HUDEP-2 (cell line): ENCODE data around the gene MRPS31.
"Not testable (repeated sequence)": the region's sequence is repeated elsewhere in the genome, so short reads cannot be mapped to it uniquely, and the experiment has no call there.

ENCODE experiments used
- DNase-seq, 76 experiments: peaks; one replicate each; lab custom pipeline; 2025; ENCODE audit not compliant: unreplicated experiment in 76 of 76; lab: John Stamatoyannopoulos, UW

MRPS31 gene

DNA sequence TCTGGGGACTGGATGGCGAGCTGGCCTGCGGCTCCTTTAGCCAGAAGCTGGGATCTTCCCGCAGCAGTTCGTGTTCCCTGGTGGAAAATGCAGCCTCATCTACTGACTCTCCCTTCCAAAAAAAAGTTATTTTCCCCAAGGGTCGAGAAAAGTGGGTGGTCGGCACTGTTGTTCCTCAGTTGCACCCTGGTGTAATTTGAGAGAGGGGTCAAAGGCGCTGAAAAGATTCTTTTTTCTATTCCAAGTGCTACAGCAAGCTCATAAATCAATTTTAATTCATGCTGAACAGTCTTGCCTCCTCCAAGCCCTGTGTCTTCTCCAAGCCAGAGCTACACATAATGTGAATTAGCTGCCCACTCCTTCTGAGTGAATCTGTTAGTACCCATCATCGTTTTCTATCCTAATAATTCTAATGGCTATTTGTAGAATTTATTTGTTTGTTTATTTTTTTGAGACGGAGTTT lies 19.2 kb upstream of the MRPS31 start:
- no peak for DNase-seq

DNA sequence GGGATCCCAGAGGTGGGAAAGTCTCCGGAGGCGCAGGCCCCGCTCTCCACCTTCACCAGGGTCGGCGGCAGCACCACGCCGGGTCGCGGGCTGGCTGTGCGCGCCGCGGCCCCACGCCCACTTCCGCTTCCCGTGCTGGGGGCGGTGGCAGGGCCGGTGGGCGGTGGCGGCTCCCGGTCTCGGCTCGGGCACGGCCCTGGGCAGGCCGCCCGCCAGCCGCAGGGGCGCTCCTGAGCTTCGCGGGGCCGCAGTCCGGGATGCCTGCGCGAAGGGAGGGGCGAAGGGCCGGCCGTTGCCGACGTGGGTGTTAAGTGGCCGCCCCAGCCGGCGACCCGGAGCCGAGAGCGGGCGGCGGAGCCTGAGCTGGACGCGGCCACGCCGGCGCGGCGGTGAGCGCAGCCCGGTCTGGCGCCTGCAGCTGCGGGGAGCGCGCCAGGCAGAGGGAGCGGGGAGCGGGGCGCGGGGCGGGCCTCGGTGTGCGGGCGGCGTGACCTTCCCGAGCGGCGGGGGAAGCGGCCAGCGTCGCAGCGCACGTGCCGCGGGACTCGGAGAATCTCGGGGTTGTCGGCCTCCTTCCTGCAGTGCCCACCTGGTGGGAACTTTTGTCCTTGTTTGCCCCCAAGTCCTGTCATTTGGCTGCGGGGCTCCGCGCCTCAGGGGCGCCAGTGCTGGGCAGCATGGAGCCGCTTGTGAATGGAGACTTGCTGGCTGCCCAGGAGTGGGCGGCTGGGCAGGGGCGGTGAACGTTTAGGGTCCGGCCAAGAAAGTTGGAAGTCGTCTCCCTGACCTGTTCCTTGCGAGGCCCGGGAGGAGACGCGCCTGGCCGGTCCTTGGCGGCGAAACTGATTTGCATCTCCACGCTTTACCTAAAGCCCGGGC lies 18.5 kb upstream of the MRPS31 start, which contains the start of gene SLC25A15:
TSS of gene SLC25A15 (plus strand) at position 337 of the 879 bp plus-strand sequence. CDS start 3,616 bp downstream, outside the sequence.
- DNase-seq: peak in 72 of 76 experiments; percentile 12 to 84 (median 66)

GRCh38 chr13:40788540-40789274 lies 17.7 kb upstream of the MRPS31 start:
- DNase-seq: not testable (repeated sequence)

GRCh38 chr13:40787062-40787461 lies 16.1 kb upstream of the MRPS31 start:
- peak in 6 of 76 experiments; percentile 1 to 45 (median 8) for DNase-seq

- peak in 2 of 76 experiments; percentile 0 to 2 for DNase-seq
These were observed 15.6 kb upstream of the MRPS31 start for GRCh38 chr13:40786568-40786996.

DNA sequence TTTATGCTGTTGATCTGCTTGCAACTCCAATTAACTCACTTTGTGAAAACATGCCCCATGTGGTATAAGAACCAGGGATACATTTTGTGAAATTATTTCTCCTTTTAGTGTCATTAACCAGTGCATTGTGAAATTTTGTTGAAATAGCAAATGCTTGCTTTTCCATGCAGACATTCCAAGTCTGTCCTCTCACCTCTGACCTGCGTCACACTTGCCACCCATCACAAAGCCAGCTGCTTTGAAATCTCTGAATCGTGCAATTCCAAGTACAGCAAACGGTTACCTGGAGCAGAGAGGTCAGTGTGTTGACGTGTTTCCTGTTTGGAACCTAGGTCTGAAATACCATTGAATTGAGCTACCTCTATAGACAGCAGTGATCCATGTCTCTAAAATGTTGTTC lies 13.6 kb upstream of the MRPS31 start:
- no peak for DNase-seq

DNA sequence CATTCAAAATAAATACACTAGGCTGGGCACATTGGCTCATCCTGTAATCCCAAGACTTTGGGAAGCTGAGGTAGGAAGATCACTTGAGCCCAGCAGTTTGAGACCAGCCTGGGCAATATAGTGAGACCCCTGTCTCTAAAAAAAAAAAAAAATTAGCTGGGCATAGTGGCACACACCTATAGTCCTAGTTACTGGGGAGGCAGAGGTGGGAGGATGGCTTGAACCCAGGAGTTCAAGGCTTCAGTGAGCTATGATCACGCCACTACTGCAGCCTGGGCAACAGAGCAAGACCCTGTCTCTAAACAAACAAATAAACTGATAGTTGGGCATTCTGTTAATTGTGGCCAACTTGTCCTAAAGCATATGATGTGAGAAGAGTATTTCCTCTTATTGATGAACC lies 12.0 kb upstream of the MRPS31 start:
- not testable (repeated sequence) for DNase-seq

DNA sequence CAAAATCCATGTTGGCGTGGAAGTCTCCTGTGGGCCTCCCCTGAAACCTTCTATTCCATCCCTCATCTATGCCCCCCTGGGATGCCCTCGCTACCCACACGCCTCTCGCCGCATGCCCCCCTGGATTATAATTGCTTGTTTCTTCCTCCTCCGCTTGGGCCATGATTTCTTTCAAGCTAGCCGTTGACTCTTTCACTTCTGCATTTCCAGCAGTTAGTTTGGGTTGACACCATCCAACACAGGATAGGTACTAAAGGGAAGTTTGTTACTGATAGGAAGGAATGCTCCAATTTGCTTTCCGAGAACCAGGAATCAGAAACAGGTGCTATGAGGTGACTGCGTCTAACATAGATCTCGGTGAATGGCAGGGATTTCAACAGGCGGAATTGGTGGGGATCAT lies 10.7 kb upstream of the MRPS31 start:
- DNase-seq: no peak

GRCh38 chr13:40780822-40781401 lies 9.9 kb upstream of the MRPS31 start:
- peak in 3 of 76 experiments; percentile 1 to 10 (median 4) for DNase-seq

- DNase-seq: no peak
These were observed 8.9 kb upstream of the MRPS31 start for GRCh38 chr13:40779796-40780285.

DNA sequence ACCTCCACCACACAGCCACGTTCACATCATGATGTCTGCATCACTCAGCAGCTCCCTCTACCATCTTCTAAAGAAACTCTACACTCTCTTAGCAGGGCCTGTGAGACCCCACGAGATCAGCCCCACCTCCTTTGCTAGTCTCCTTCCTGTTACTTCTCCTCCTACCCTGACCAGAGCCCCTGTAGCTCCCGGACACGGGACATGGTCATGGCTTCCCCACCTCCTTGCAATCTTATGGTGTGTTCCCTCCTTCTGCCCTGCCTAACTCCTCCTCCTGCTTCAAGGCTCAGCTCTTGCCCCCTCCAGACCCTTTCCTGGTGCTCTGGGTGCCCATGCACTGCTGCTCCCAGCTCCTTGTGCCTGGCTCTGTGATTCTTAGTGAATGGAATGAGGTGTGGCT lies 8.1 kb upstream of the MRPS31 start:
- DNase-seq: no peak

DNA sequence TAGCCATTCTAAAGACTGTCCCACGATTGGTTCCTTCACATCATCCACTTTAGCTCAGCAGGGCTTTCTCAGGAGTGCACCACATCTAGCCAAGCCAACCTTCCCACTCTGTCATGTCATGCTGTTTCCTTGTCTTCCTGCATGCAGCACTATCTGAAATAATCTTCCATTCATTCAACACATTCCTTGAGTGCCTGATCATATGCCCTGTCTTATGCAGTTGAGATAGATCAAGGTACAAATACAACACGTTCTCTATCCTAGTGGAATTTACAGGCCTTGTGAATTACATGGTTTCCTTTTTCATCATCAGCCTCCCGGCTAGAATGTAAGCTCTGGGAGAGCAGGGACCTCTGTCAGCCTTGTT lies 6.8 kb upstream of the MRPS31 start:
- DNase-seq: no peak

DNA sequence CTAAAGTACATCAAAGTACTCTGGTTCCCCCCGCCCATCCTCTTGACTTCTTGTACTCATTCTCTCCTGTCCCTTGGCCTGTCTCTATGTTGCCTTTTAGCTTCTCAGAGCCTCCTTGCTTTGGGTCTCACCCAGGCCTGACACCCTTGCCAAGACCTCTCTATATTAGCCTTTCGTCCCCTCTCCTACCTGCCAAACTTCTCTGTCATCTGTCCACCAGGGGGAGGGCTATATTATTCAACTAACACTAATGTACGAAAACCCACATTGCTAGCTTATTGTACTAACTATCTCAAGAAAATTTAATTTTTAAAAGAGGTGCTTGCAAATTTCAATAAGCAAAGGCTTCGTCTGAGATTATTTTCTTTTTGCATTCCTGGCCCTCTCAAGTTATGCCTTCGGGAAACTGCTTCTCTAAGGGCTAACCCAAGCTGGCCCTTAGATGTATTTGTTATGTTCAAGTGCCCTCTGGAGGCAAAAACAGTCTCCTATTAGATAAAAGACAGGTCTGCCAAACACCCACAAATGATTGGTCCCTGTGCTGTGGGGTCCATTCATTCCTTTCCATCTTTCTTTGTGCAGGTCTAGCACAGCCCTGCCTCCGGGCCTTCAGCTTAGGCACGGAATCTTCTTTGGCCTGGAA lies 6.3 kb upstream of the MRPS31 start:
- peak in 60 of 76 experiments; percentile 8 to 82 (median 42) for DNase-seq

DNA sequence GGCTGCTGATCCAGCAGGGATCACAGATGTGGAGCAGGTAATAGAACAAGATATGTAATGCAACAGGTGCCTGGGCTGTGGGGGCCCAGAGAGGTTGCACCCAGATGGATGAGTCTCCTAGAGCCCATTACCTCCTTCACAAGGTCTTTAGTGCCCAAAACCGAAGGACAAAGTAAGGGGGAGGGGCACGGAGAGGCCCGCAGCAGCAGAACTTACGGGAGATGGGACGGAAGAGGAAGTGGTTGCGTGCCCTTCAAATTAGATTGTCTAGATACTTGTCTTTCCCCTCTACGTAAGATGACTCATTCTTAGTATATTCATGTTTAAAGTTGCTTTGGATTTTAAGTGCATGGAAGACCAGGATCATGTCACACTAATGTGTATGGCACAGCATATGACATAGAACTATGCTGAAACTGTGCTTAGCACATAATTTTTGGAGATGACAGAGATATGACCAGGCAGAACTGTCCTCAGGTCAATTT lies 5.7 kb upstream of the MRPS31 start:
- DNase-seq: peak in 36 of 76 experiments; percentile 6 to 60 (median 24)

- DNase-seq: no peak
These were observed 5.2 kb upstream of the MRPS31 start for GRCh38 chr13:40776232-40776631.

DNA sequence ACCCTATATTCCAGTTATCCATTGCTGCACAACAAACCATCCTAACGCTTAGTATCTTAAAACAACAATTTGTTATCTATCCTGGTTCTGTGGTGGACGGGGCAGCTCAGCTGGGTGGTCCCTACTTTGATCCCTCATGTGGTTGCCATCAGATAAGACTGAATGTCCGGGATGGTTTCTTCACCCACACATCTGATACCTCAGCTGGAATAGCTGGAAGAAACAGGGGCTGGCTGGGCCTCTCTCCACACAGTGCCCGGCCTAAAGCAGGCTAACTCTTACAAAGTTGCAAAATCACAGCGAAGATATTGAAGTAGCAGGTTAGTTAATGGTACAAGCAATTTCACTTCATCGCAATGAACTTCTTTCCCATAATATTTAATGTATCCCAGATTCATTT lies 3.7 kb upstream of the MRPS31 start:
- no peak for DNase-seq

DNA sequence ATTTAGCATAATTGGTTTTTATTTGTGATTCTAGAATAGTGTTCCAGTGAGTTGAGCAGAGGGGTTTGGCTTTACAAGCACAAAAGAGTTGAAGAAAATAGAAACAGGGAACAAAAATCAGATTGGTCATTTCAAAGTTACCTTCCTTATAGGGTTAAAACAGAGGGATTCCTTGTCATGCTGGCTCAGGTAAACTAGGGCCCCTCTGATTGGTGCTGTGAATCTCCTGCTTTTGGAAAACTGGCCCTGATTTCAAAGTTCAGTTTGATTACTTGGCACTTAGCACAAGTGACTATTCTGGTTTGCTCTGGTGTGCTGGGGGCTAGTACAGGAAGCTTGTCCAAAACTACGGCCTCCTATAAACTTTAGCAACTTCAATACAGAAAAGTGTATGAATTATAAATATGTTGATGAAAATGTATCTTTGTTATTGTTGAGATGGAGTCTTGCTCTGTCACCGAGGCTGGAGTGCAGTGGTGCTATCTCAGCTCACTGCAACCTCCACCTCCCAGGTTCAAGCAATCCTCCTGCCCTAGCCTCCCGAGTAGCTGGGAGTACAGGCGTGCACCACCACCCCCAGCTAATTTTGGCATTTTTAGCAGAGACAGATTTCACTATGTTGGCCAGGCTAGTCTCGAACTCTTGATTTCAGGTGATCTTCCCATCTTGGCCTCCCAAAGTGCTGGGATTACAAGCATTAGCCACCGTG lies 1.9 kb upstream of the MRPS31 start:
- no peak for DNase-seq

- no peak for DNase-seq
These were observed 419 bp downstream of the MRPS31 start for GRCh38 chr13:40770609-40770933.

- DNase-seq: no peak
These were observed 1.0 kb downstream of the MRPS31 start for GRCh38 chr13:40769970-40770369.

- DNase-seq: no peak
These were observed 5.4 kb downstream of the MRPS31 start for GRCh38 chr13:40765602-40766001.
